IMR-90 (cell line): ENCODE measurements around the gene NEURL1.

Experiments
- BHLHE40 ChIP-seq: fragments of 150-350 bp; IDR thresholded peaks from 2 replicates; pipeline ENCODE4 v1.6.1; 2016; ENCODE audit warnings: mild to moderate bottlenecking, low read depth, low read length
- CEBPB ChIP-seq: IDR thresholded peaks from 2 replicates; pipeline ENCODE4 v1.6.1; 2012; ENCODE audit warnings: low read depth, low read length, improper control_type of control experiment
- CTCF ChIP-seq: conservative IDR thresholded peaks from 2 replicates; pipeline ENCODE4 v1.5.1; 2012; ENCODE audit warnings: mild to moderate bottlenecking, low read depth, low read length, improper control_type of control experiment
- ELK1 ChIP-seq: fragments of 150-350 bp; IDR thresholded peaks from 2 replicates; pipeline ENCODE4 v1.6.1; 2016; ENCODE audit warnings: low read depth, mild to moderate bottlenecking, low read length, moderate library complexity, borderline replicate concordance
- MAFK ChIP-seq: IDR thresholded peaks from 2 replicates; pipeline ENCODE4 v1.6.1; 2012; ENCODE audit warnings: low read depth, low read length, improper control_type of control experiment
- MAZ ChIP-seq: IDR thresholded peaks from 2 replicates; pipeline ENCODE4 v1.6.1; 2012; ENCODE audit warnings: low read depth, mild to moderate bottlenecking, low read length, improper control_type of control experiment, moderate library complexity, borderline replicate concordance
- MXI1 ChIP-seq: IDR thresholded peaks from 2 replicates; pipeline ENCODE4 v1.6.1; 2012; ENCODE audit warnings: low read depth, mild to moderate bottlenecking, low read length, moderate library complexity, borderline replicate concordance
- POLR2A ChIP-seq: IDR thresholded peaks from 2 replicates; pipeline ENCODE4 v1.6.1; 2012; ENCODE audit warnings: mild to moderate bottlenecking, low read depth, low read length
- RAD21 ChIP-seq: IDR thresholded peaks from 2 replicates; pipeline ENCODE4 v1.6.1; 2012; ENCODE audit warnings: low read length, improper control_type of control experiment
- RCOR1 ChIP-seq: IDR thresholded peaks from 2 replicates; pipeline ENCODE4 v1.6.1; 2012; ENCODE audit warnings: mild to moderate bottlenecking, low read length, improper control_type of control experiment; ENCODE audit not compliant: insufficient replicate concordance
- SMC3 ChIP-seq: fragments of 150-350 bp; IDR thresholded peaks from 2 replicates; pipeline ENCODE4 v1.6.1; 2016; ENCODE audit warnings: low read depth, mild to moderate bottlenecking, antibody characterized with exemption, low read length, moderate library complexity
- USF2 ChIP-seq: fragments of 150-350 bp; IDR thresholded peaks from 2 replicates; pipeline ENCODE4 v1.6.1; 2017; ENCODE audit warnings: mild to moderate bottlenecking, antibody characterized with exemption, low read length, low read depth

GRCh38 chr10:103574097-103575061 lies 80.9 kb downstream of the NEURL1 start:
- no peak for TF ChIP-seq USF2
- no peak for TF ChIP-seq CTCF
- TF ChIP-seq MAZ, result no peak
- TF ChIP-seq ELK1, result no peak
- no peak for TF ChIP-seq POLR2A
- no peak for TF ChIP-seq RAD21
- TF ChIP-seq MAFK, result no peak
- no peak for TF ChIP-seq MXI1
- TF ChIP-seq CEBPB, result no peak
- no peak for TF ChIP-seq BHLHE40
- no peak for TF ChIP-seq SMC3
- TF ChIP-seq RCOR1, result no peak
